ENCODE data around the gene LARP1.

LARP1 gene

DNA sequence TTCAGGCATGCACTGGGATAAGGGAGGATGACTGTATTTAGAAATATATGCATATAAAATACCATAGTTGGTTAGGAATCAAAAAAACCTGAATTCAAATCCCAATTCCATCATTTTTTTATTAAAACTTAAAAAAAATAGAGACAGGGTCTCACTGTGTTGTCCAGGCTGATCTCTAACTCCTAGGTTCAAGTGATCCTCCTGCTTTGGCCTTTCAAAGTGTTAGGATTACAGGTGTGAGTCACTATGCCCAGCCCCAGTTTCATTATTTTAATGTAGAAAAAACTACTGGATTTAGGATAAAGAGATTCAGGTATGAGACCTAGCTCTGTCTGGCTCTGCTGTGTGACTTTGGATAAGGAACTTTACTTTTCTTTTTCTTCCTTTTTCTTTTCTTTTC is 3.3 kb upstream of the LARP1 start:
- TF ChIP-seq, protein P1, sequence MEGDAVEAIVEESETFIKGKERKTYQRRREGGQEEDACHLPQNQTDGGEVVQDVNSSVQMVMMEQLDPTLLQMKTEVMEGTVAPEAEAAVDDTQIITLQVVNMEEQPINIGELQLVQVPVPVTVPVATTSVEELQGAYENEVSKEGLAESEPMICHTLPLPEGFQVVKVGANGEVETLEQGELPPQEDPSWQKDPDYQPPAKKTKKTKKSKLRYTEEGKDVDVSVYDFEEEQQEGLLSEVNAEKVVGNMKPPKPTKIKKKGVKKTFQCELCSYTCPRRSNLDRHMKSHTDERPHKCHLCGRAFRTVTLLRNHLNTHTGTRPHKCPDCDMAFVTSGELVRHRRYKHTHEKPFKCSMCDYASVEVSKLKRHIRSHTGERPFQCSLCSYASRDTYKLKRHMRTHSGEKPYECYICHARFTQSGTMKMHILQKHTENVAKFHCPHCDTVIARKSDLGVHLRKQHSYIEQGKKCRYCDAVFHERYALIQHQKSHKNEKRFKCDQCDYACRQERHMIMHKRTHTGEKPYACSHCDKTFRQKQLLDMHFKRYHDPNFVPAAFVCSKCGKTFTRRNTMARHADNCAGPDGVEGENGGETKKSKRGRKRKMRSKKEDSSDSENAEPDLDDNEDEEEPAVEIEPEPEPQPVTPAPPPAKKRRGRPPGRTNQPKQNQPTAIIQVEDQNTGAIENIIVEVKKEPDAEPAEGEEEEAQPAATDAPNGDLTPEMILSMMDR (IDR thresholded peaks at IDR 0.05; ENCODE audit: low read depth, low read length, missing control alignments) = no peak
- Histone ChIP-seq H3K36me3 (replicated peaks) (no peaks in the 10 kb centered on the region), H3K27me3 (replicated peaks) (no peaks in the 10 kb centered on the region), H3K27ac (no peak overlapping the region), H3K4me3 (ENCODE audit: low read depth, low read length) (no peak overlapping the region)
- in situ Hi-C loops (cut with HindIII; ENCODE audit: low pct_ligation_motif_present, low sequenced_read_pairs) = no loop called here
- no peak for DNase-seq

DNA sequence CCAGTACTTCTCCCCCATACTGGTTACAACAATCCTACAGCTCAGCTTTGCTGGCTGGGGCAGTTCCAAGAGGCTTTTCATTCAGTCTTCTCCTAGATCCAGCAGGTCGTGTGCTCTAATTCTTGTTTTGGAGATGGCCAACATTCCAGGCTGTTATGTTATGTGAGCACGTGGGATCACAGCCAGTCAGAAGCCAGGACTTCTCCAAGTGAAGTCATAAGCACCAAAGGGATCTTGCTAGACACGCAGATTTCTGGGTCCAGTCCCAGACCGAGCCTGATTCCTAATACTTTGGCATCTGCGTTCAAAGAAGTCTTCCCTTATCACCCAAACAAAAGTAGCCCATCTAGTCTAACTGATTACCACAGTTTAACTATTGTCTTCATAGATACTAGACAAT is 1.4 kb upstream of the LARP1 start:
- TF ChIP-seq, protein P1 (IDR thresholded peaks at IDR 0.05; ENCODE audit: low read depth, low read length, missing control alignments) = no peak
- peak overlapping the region; percentile 87 for H3K27ac ChIP-seq
- in situ Hi-C loops (cut with HindIII; ENCODE audit: low pct_ligation_motif_present, low sequenced_read_pairs) = no loop called here
- DNase-seq = peak; percentile 86
- H3K4me3 ChIP-seq (ENCODE audit: low read depth, low read length) = no peak overlapping the region
- H3K27me3 ChIP-seq (replicated peaks) = no peaks in the 10 kb centered on the region
- H3K36me3 ChIP-seq (replicated peaks) = no peaks in the 10 kb centered on the region

DNA sequence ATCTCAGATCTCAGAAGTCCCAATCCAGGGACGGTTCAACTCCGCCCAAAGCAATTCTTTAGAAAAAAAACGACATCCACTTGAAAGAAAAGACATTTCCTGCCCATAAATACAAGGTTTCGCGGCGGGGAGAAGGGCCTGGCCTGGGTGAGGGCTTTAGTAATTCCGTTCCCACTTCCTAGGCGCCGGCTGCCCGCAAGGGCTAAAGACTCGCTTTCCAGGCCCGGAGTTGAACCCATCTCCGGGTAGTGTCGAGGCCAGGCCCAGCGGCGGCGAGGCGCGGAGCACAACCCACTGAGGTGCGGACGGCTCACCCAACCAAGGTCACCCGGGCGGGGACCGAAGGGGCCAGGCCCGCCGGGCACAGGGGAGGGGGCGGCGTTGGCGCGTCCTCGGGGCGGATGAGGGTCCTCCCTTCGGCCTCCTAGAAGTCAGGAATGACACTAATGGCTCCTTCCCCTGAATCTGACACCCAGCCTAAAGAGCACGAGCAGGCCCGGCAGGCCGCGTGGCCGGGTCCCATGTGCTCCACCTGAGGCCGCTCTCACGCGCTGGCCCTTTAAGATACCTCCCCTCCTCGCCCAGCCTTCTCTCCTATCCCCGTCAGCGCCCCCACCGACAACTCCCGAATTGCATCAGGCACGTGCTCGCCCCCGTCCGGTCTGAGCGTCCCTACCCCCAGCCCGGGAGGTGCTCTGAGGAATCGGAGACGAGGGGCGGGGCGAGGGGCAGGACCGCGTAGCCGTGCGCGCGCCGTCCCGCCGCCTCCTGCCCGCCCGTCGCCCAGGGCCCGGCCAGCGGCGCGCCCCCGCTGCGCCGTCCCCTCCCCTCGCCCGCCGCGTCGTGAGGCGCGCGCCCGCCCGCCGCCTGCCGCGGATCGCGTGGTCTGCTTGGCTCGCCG is 467 bp upstream of the LARP1 start:
- Histone ChIP-seq H3K27me3 (replicated peaks) (no peaks in the 10 kb centered on the region), H3K36me3 (replicated peaks) (no peaks in the 10 kb centered on the region), H3K4me3 (ENCODE audit: low read depth, low read length) (peak overlapping the region; percentile 87), H3K27ac (peak overlapping the region; percentile 87)
- DNase-seq = peak; percentile 97
- TF ChIP-seq, protein P1 (IDR thresholded peaks at IDR 0.05; ENCODE audit: low read depth, low read length, missing control alignments) = peak; percentile 59
- in situ Hi-C loops (cut with HindIII; ENCODE audit: low pct_ligation_motif_present, low sequenced_read_pairs) = no loop called here

DNA sequence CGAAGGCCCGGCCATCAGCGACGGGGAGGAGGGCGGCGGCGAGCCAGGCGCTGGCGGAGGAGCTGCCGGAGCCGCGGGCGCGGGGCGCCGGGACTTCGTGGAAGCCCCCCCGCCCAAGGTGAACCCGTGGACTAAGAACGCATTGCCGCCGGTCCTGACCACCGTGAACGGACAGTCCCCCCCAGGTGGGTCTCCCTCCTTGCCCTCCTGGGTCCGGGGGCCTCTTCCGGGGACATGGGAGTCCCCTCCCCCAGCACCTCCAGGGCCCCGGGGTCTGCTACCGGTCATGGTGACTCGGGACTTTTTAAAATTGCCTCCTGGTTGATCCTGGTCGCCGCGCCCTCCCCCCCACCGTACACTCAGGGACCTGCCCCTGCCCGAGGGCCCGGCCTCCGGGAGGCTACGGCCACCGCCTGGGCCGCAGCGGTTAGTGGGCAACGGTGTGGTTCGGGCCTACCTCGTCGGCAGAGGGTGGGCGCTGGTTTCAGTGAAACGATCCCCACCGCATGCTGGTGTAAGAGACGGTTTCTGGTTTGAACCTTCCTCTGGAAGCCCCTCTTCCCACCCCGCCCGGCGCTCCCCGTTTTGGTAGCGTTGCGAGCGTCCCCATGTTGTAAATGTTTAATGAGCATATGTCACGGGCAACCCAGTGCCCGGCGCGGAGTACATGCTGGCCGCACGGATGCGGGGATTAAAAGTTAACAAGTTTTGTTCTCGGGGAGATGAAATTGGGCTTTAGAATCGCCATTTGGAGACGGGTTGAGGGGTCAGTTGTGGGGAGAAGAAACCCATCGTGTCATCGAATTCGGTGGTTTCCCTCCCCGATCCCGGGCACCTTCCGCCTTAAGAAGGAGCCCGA is 1.1 kb downstream of the LARP1 start:
- H3K27me3 ChIP-seq (replicated peaks) = no peaks in the 10 kb centered on the region
- H3K4me3 ChIP-seq (ENCODE audit: low read depth, low read length) = peak overlapping the region; percentile 87
- TF ChIP-seq, protein P1 (IDR thresholded peaks at IDR 0.05; ENCODE audit: low read depth, low read length, missing control alignments) = peak; percentile 2
- DNase-seq = no peak
- H3K36me3 ChIP-seq (replicated peaks) = no peaks in the 10 kb centered on the region
- in situ Hi-C loops (cut with HindIII; ENCODE audit: low pct_ligation_motif_present, low sequenced_read_pairs) = no loop called here
- peak overlapping the region; percentile 58 for H3K27ac ChIP-seq

DNA sequence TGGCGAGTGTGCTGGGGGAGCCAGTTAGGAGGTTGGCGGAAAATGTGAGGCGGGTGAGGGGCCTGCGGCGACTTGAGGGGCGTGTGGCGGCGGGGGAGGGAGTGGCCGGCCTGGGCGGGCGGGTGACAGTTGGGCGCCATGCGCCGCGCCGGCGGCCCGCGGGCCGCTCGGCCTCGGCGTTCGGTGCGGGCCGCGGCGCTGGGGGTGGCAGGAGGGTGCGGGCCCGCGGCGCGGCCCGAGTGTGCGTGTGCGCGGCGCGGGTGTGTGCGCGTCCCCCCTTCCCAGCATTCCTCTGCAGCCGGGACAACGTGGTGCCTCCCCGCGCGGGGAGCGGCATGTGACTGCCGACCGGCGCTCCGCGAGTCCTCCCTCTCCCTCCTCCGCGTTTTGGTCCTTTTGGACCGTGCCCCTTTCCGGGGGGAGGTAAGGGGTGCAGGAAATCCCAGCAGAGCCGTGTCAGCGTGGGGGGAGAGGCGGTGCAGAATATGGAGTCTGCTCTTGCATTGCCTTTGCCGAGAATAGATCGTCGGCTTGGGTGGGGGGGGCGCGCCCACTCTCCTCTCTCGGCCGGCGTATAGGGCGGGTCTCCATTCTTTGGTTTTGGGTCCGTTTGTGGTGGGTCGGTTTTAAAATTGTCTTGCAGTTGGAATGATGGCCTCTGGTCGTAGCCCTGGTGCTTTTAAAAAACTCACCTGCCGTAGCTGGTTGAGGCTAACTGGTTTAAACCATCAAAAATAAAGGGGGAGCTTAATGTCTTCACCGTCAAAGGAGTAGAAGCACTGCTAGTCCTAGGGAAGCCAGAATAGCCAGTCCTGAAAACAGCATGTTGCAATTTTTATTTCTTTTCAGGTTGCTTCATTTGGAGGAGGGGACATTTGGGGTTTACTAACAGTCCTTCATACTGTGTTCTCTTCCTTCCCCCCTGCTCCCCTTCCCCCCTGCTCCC is 2.0 kb downstream of the LARP1 start:
- TF ChIP-seq, protein P1 (IDR thresholded peaks at IDR 0.05; ENCODE audit: low read depth, low read length, missing control alignments) = no peak
- Histone ChIP-seq H3K27me3 (replicated peaks) (no peaks in the 10 kb centered on the region), H3K36me3 (replicated peaks) (no peaks in the 10 kb centered on the region), H3K4me3 (ENCODE audit: low read depth, low read length) (peak overlapping the region; percentile 87), H3K27ac (peak overlapping the region; percentile 58)
- no peak for DNase-seq
- in situ Hi-C loops (cut with HindIII; ENCODE audit: low pct_ligation_motif_present, low sequenced_read_pairs) = no loop called here
